Measurements from ENCODE around the gene MAP3K14.

Gene MAP3K14

GRCh38 chr17:45298546-45299285, 18.1 kb downstream of the MAP3K14 start:
- DNase-seq, result no peak

GRCh38 chr17:45296833-45297124, 20.0 kb downstream of the MAP3K14 start:
- no peak for DNase-seq

- no peak for DNase-seq
Observed at GRCh38 chr17:45296003-45296832, 20.6 kb downstream of the MAP3K14 start.

- no peak for DNase-seq
Observed at GRCh38 chr17:45294506-45294905, 22.3 kb downstream of the MAP3K14 start.

- DNase-seq, result peak; percentile 75
Observed at GRCh38 chr17:45293413-45294211, 23.2 kb downstream of the MAP3K14 start.

GRCh38 chr17:45292696-45293412, 24.0 kb downstream of the MAP3K14 start:
- DNase-seq, result no peak

GRCh38 chr17:45291171-45291805, 25.5 kb downstream of the MAP3K14 start:
- DNase-seq, result no peak

GRCh38 chr17:45290269-45290765, 26.5 kb downstream of the MAP3K14 start:
- DNase-seq, result no peak

- DNase-seq, result no peak
Observed at GRCh38 chr17:45289301-45290268, 27.2 kb downstream of the MAP3K14 start.

GRCh38 chr17:45288825-45289224, 28.0 kb downstream of the MAP3K14 start:
- peak; percentile 55 for DNase-seq

GRCh38 chr17:45287526-45288500, 29.0 kb downstream of the MAP3K14 start:
- peak; percentile 70 for DNase-seq

- DNase-seq, result no peak
Observed at GRCh38 chr17:45286286-45286685, 30.5 kb downstream of the MAP3K14 start.

- no peak for DNase-seq
Observed at GRCh38 chr17:45284176-45285140, 32.4 kb downstream of the MAP3K14 start.

- no peak for DNase-seq
Observed at GRCh38 chr17:45283711-45284110, 33.1 kb downstream of the MAP3K14 start.

GRCh38 chr17:45282683-45283644, 33.9 kb downstream of the MAP3K14 start:
- peak; percentile 77 for DNase-seq

GRCh38 chr17:45279898-45280297, 36.9 kb downstream of the MAP3K14 start:
- no peak for DNase-seq

GRCh38 chr17:45277992-45278391, 38.8 kb downstream of the MAP3K14 start:
- DNase-seq, result peak; percentile 62

Data from femur (tissue), 1 donor.